H1 (cell line): ENCODE results near the gene ISG15. TPM values are rescaled to one million over a fixed set of nuclear protein-coding genes. Genes with fewer than 3 reads are reported as not detected.

Experiments used
- CTCF ChIA-PET: fragments of 300-600 bp; sonication (Branson Sonifier 250); formaldehyde crosslinking; loops from one replicate; lab custom pipeline; 2021; ENCODE audit not compliant: partially characterized antibody; lab: Charles Lee
- POLR2A ChIA-PET: fragments of 300-600 bp; sonication (Branson Sonifier 250); formaldehyde crosslinking; loops from one replicate; lab custom pipeline; 2021; ENCODE audit warnings: inconsistent platforms; ENCODE audit not compliant: partially characterized antibody; lab: Charles Lee
- DNase-seq, 2 experiments: peaks; one replicate each; pipeline versions ENCODE4 v3.0.0 to v3.0.0-alpha.2; 2010 to 2022; ENCODE audit warnings: low spot score in 2 of 2, low read depth in 1 of 2, mixed read lengths in 1 of 2
- FAIRE-seq: peaks from 2 replicates; lab custom pipeline; 2011; peaks lifted over from hg19 to GRCh38; lab: Jason Lieb, UNC
- H2AFZ ChIP-seq: 2 replicates; pipeline ENCODE4 v1.8.1; 2012; ENCODE audit warnings: low read length, inconsistent platforms
- H2AK5ac ChIP-seq: 2 replicates; pipeline ENCODE4 v1.6.1; 2013; ENCODE audit warnings: low read depth, low read length
- H2BK120ac ChIP-seq: replicated peaks from 2 replicates; pipeline ENCODE3; 2013; ENCODE audit warnings: low read depth, low read length, inconsistent platforms
- H2BK12ac ChIP-seq: 2 replicates; pipeline ENCODE4 v1.6.1; 2013; ENCODE audit warnings: low read depth, low read length
- H2BK15ac ChIP-seq: 2 replicates; pipeline ENCODE4 v1.6.1; 2013; ENCODE audit warnings: low read length
- H2BK20ac ChIP-seq: 2 replicates; pipeline ENCODE4 v1.6.1; 2013; ENCODE audit warnings: low read length
- H2BK5ac ChIP-seq: 2 replicates; pipeline ENCODE4 v1.6.1; 2013; ENCODE audit warnings: low read depth, low read length
- H3K14ac ChIP-seq: 2 replicates; pipeline ENCODE4 v1.6.1; 2013; ENCODE audit warnings: inconsistent platforms; ENCODE audit not compliant: insufficient read length
- H3K18ac ChIP-seq: 2 replicates; pipeline ENCODE4 v1.6.1; 2013; ENCODE audit warnings: low read length; ENCODE audit errors: extremely low read depth
- H3K23ac ChIP-seq: 2 replicates; pipeline ENCODE4 v1.6.1; 2013; ENCODE audit warnings: inconsistent platforms; ENCODE audit not compliant: insufficient read length
- H3K23me2 ChIP-seq: 2 replicates; pipeline ENCODE4 v1.6.1; 2013; ENCODE audit warnings: low read depth, low read length
- H3K27ac ChIP-seq: 2 replicates; pipeline ENCODE4 v1.6.1; 2011; ENCODE audit warnings: low read depth, low read length, inconsistent platforms
- H3K27me3 ChIP-seq, 4 experiments: replicated peaks in 1 of 4; 1 replicate in 1 of 4; 2 replicates in 3 of 4; pipeline versions ENCODE4 v1.6.1 to v1.8.1; 2011 to 2013; ENCODE audit warnings: low read length in 3 of 4, mild to moderate bottlenecking in 3 of 4, inconsistent platforms in 2 of 4, mixed read lengths in 2 of 4, moderate library complexity in 1 of 4; ENCODE audit not compliant: control insufficient read depth in 3 of 4, insufficient read depth in 3 of 4; ENCODE audit errors: extremely low read depth in 1 of 4
- H3K36me3 ChIP-seq, 4 experiments: 2 replicates each; pipeline versions ENCODE4 v1.6.1 to v1.8.1; 2011 to 2013; ENCODE audit warnings: mild to moderate bottlenecking in 4 of 4, low read length in 3 of 4, moderate library complexity in 2 of 4, control low read depth in 1 of 4, inconsistent platforms in 1 of 4; ENCODE audit not compliant: insufficient read depth in 4 of 4, control insufficient read depth in 2 of 4
- H3K4ac ChIP-seq: replicated peaks from 2 replicates; pipeline ENCODE3; 2013; ENCODE audit warnings: low read length, low read depth, mixed read lengths, inconsistent platforms; ENCODE audit not compliant: insufficient read length
- H3K4me1 ChIP-seq, 4 experiments: replicated peaks in 1 of 4; 1 replicate in 1 of 4; 2 replicates in 3 of 4; pipeline versions ENCODE4 v1.6.1 to v1.8.1; 2011 to 2013; ENCODE audit warnings: low read length in 3 of 4, inconsistent platforms in 2 of 4, mixed read lengths in 1 of 4; ENCODE audit not compliant: insufficient read depth in 4 of 4, control insufficient read depth in 3 of 4
- H3K4me2 ChIP-seq, 2 experiments: 2 replicates each; pipeline versions ENCODE4 v1.6.1 to v1.8.1; 2011 to 2013; ENCODE audit warnings: low read depth in 2 of 2, low read length in 2 of 2, control low read depth in 1 of 2, inconsistent platforms in 1 of 2, mild to moderate bottlenecking in 1 of 2; ENCODE audit not compliant: insufficient read depth in 1 of 2
- H3K4me3 ChIP-seq, 4 experiments: fragments of 200-600, 300-600 bp in 1 of 4; sonication (generic), shearing (Covaris generic), sonication (Bioruptor Twin) in 1 of 4; 2 replicates each; pipeline versions ENCODE4 v1.5.1 to v1.8.1; 2011 to 2016; ENCODE audit warnings: low read length in 4 of 4, low read depth in 3 of 4, control low read depth in 2 of 4, inconsistent platforms in 2 of 4, mild to moderate bottlenecking in 2 of 4, mixed read lengths in 1 of 4, moderate library complexity in 1 of 4; ENCODE audit not compliant: insufficient read depth in 2 of 4; ENCODE audit errors: extremely low read depth in 1 of 4
- H3K56ac ChIP-seq: replicated peaks from 2 replicates; pipeline ENCODE3; 2013; ENCODE audit warnings: low read depth, mild to moderate bottlenecking, mixed read lengths, low read length, inconsistent platforms; ENCODE audit not compliant: insufficient read length
- H3K79me1 ChIP-seq: 2 replicates; pipeline ENCODE4 v1.6.1; 2013; ENCODE audit warnings: low read depth, low read length, control low read depth
- H3K79me2 ChIP-seq, 2 experiments: 2 replicates each; pipeline versions ENCODE4 v1.6.1 to v1.8.1; 2012 to 2013; ENCODE audit warnings: low read length in 2 of 2, mild to moderate bottlenecking in 2 of 2, inconsistent platforms in 1 of 2; ENCODE audit not compliant: insufficient read depth in 2 of 2, control insufficient read depth in 1 of 2
- H3K9ac ChIP-seq, 4 experiments: replicated peaks in 1 of 4; 1 replicate in 1 of 4; 2 replicates in 3 of 4; pipeline versions ENCODE4 v1.6.1 to v1.8.1; 2011 to 2013; ENCODE audit warnings: low read depth in 3 of 4, low read length in 3 of 4, control low read depth in 2 of 4, mild to moderate bottlenecking in 2 of 4, moderate library complexity in 2 of 4, inconsistent platforms in 1 of 4; ENCODE audit errors: extremely low read depth in 1 of 4
- H3K9me3 ChIP-seq, 2 experiments: 2 replicates each; pipeline versions ENCODE4 v1.6.1 to v1.8.1; 2012 to 2013; ENCODE audit warnings: mild to moderate bottlenecking in 2 of 2, moderate library complexity in 2 of 2, control low read depth in 1 of 2, inconsistent platforms in 1 of 2, low read depth in 1 of 2, low read length in 1 of 2, mixed read lengths in 1 of 2; ENCODE audit not compliant: insufficient read depth in 2 of 2
- H4K20me1 ChIP-seq, 2 experiments: replicated peaks in 1 of 2; 2 replicates each; pipeline versions ENCODE3 to v1.8.1; 2011 to 2013; ENCODE audit warnings: inconsistent platforms in 2 of 2, low read length in 2 of 2, mild to moderate bottlenecking in 1 of 2; ENCODE audit not compliant: insufficient read depth in 2 of 2, control insufficient read depth in 1 of 2
- H4K5ac ChIP-seq: 2 replicates; pipeline ENCODE4 v1.6.1; 2013; ENCODE audit warnings: low read length, low read depth, mixed read lengths, inconsistent platforms; ENCODE audit not compliant: insufficient read length
- H4K8ac ChIP-seq: 2 replicates; pipeline ENCODE4 v1.8.0; 2013; ENCODE audit warnings: mild to moderate bottlenecking, moderate library complexity, low read length, inconsistent platforms; ENCODE audit not compliant: insufficient read depth; ENCODE audit errors: extremely low read depth
- H4K91ac ChIP-seq: replicated peaks from 2 replicates; pipeline ENCODE3; 2013; ENCODE audit warnings: low read length, mixed read lengths, inconsistent platforms; ENCODE audit not compliant: insufficient read length
- CTBP2 ChIP-seq: IDR thresholded peaks from 2 replicates; pipeline ENCODE4 v1.7.0; 2011; ENCODE audit warnings: borderline replicate concordance, mild to moderate bottlenecking, moderate library complexity, mixed read lengths, low read length; ENCODE audit not compliant: insufficient read depth, insufficient read length
- EZH2 ChIP-seq: fragments of 200-600 bp; sonication (generic); IDR thresholded peaks from 2 replicates; pipeline ENCODE4 v1.7.1; 2012; ENCODE audit warnings: low read depth, mild to moderate bottlenecking, moderate library complexity, low read length, inconsistent platforms; ENCODE audit not compliant: severe bottlenecking
- GTF2F1 ChIP-seq: IDR thresholded peaks from 2 replicates; pipeline ENCODE4 v1.6.1; 2012; ENCODE audit warnings: low read depth, low read length, improper control_type of control experiment, borderline replicate concordance
- RBBP5 ChIP-seq: IDR thresholded peaks from 2 replicates; pipeline ENCODE4 v1.7.1; 2012; ENCODE audit warnings: low read depth, mild to moderate bottlenecking, inconsistent platforms, low read length, moderate library complexity, borderline replicate concordance
- RFX5 ChIP-seq: IDR thresholded peaks from 2 replicates; pipeline ENCODE4 v1.6.1; 2011; ENCODE audit warnings: low read depth, low read length, improper control_type of control experiment, borderline replicate concordance
- SIRT6 ChIP-seq: IDR thresholded peaks from one replicate; pipeline ENCODE4 v1.7.1; 2012; ENCODE audit warnings: low read length, inconsistent platforms
- SIX5 ChIP-seq: IDR thresholded peaks from 2 replicates; pipeline ENCODE4 v1.6.1; 2011; ENCODE audit warnings: mild to moderate bottlenecking, low read depth, low read length
- SUZ12 ChIP-seq: fragments of 200-600 bp; sonication (generic); IDR thresholded peaks from 2 replicates; pipeline ENCODE4 v1.6.1; 2012; ENCODE audit warnings: mild to moderate bottlenecking, inconsistent platforms, low read length, moderate library complexity, mixed read lengths
- TBP ChIP-seq: IDR thresholded peaks from 2 replicates; pipeline ENCODE4 v1.6.1; 2011; ENCODE audit warnings: low read depth, low read length, improper control_type of control experiment
- WGBS, 2 experiments: shearing (Covaris generic) in 1 of 2; methylation state at CpG; one replicate each; pipeline versions ENCODE4 v1.1.6 to v1.1.7; 2013 to 2015; ENCODE audit warnings: low lambda C conversion rate in 2 of 2, mixed read lengths in 2 of 2, inconsistent platforms in 1 of 2, low coverage in 1 of 2, missing lambda C conversion rate in 1 of 2; ENCODE audit not compliant: insufficient replicate concordance in 2 of 2, insufficient coverage in 1 of 2, insufficient read length in 1 of 2; ENCODE audit errors: extremely low coverage in 1 of 2, missing lambda C conversion rate in 1 of 2; 5-methylcytosine and 5-hydroxymethylcytosine counted together
- polyA plus RNA-seq, 7 experiments: library from polyadenylated mRNA; depleted of rRNA in 3 of 7; stranded (reverse) in 5 of 7; unstranded in 2 of 7; fragments of >200 nt in 5 of 7; fragments of 200-250 nt in 2 of 7; gene quantifications; 1 replicate in 5 of 7; 2 replicates in 1 of 7; 4 replicates in 1 of 7; pipeline versions ENCODE4 v1.2.1 to v1.2.3, GENCODE V29; 2011 to 2013; ENCODE audit warnings: missing spikeins in 2 of 7, mixed read lengths in 2 of 7
- total RNA-seq: library from RNA; stranded (reverse); fragmentation: NEBNext Ultra II Directional; extraction: Animal tissue kit (Norgen Biotek cat#: 25700); gene quantifications from 2 replicates; pipeline ENCODE4 v1.2.1, GENCODE V29; 2021
- TF ChIP-seq, protein P1 (sequence below): IDR thresholded peaks from 2 replicates; pipeline ENCODE4 v1.6.1; 2012; ENCODE audit warnings: inconsistent platforms

ISG15 gene
- total and polyA plus RNA-seq, 2 of the 8 experiments (the other 6 are each of a cell fraction or from before 2014, with no cell fraction given), result 29.3 to 121 TPM

DNA sequence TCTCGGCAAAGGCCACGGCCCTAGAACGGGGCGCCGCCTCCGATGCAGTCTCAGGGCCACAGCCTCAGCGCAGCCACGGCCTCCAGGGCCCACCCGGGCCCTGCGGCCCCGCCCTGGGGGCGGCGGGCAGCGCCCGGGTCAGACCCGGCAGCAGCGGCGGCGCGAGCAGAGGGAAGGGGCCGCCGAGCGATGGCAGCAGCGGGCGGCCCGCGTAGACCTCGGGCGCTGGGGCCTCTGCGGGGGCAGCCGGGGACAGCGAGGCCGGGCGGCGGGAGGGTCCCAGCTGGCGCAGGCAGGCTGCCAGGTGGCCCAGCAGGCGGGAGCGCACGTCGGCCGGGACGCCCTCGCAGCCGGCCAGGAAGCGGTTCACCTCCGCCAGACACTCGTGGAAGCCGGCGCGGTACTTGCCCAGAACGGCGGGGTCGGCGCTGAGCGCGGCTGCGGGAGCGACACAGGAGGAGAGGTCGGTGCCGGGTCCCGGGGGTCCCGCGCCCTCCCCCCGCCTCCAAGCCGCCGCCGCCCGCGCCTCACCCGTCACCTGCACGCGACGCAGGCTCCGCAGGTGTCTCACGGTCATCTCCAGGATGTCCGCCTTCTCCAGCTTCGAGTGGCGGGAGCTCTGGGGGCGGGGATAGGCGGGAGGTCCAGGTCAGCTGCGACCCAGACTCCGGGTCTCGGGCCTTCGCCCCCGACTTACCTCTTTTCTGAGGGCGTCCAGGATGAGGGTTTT lies 14.1 kb upstream of the ISG15 start:
- POLR2A ChIA-PET, result interaction anchor here (1.0 to 2.6 kb wide), 7 partner anchors 15 to 35 kb away, joined by 4 to 20 read pairs (median 4); no protein-coding TSS in a partner anchor
- TF ChIP-seq EZH2, result peak; percentile 93
- peak; percentile 87 for TF ChIP-seq SUZ12
- TF ChIP-seq, protein P1, sequence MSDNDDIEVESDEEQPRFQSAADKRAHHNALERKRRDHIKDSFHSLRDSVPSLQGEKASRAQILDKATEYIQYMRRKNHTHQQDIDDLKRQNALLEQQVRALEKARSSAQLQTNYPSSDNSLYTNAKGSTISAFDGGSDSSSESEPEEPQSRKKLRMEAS, result peak; percentile 19; the same call in 1 of the 2 replicates
- no peak for TF ChIP-seq SIRT6
- TF ChIP-seq TBP, result no peak
- TF ChIP-seq GTF2F1, result no peak
- TF ChIP-seq CTBP2, result no peak
- TF ChIP-seq RBBP5, result no peak
- TF ChIP-seq SIX5, result no peak
- TF ChIP-seq RFX5, result no peak

More for the DNA sequence above, 14.1 kb upstream of the ISG15 start:
- Histone ChIP-seq H2BK15ac (no peak overlapping the region), H4K91ac (no peak overlapping the region), H3K36me3 (peaks cover 0 to 18% (median 0%) of the 10 kb centered on the region in 4 experiments; a peak in 1 of 8 replicates), H2BK5ac (no peak overlapping the region), H3K79me1 (no peaks in the 10 kb centered on the region), H3K9me3 (no peaks in the 10 kb centered on the region; a peak in 1 of 4 replicates), H3K56ac (no peak overlapping the region), H3K79me2 (no peaks in the 10 kb centered on the region), H3K4me1 (peaks cover 0 to 27% (median 12%) of the 10 kb centered on the region in 4 experiments; a peak in 6 of 7 replicates), H3K23ac (no peak overlapping the region), H2AK5ac (no peak overlapping the region), H2AFZ (no peak overlapping the region), H4K8ac (peak overlapping the region; percentile 93; the same call in 1 of the 2 replicates), H3K14ac (no peak overlapping the region), H3K4me2 (peak overlapping the region; percentile 56 to 71), H3K27ac (no peak overlapping the region), H3K23me2 (peaks cover 13% of the 10 kb centered on the region; the same call in 1 of the 2 replicates), H3K9ac (peak overlapping the region in 1 of 4 experiments; percentile 67; a peak in 1 of 7 replicates), H2BK20ac (no peak overlapping the region), H4K5ac (no peak overlapping the region), H2BK12ac (no peak overlapping the region), H3K4ac (no peak overlapping the region), H3K18ac (no peak overlapping the region), H2BK120ac (no peak overlapping the region), H4K20me1 (peaks cover 0 to 8% of the 10 kb centered on the region in 2 experiments), H3K27me3 (peaks cover 47 to 87% (median 73%) of the 10 kb centered on the region in 4 experiments), H3K4me3 (peak overlapping the region; percentile 24 to 77 (median 40); a peak in 6 of 8 replicates)
- CTCF ChIA-PET, result interaction anchor here (0.7 to 4.7 kb wide), 4 partner anchors 11 to 23 kb away, joined by 3 to 60 read pairs (median 22); partner anchors contain the start of genes ISG15 and PERM1
- 6% methylated on average over 36 of the region's 86 CpGs; no CpG with 5 or more reads in 1 of the 2 experiments for WGBS, 2 experiments
- FAIRE-seq (no peak), DNase-seq (peak in 1 of 2 experiments; percentile 73)
